Astrocyte (in vitro differentiated cells and primary cell): ENCODE measurements around the gene RC3H2. TPM values are rescaled to one million over a fixed set of nuclear protein-coding genes. Genes with fewer than 3 reads are reported as not detected.

ENCODE experiments used
- DNase-seq: peaks from one replicate; pipeline ENCODE4 v3.0.0-alpha.2; 2010; ENCODE audit warnings: low read depth
- FAIRE-seq: peaks from 2 replicates; lab custom pipeline; 2011; peaks lifted over from hg19 to GRCh38; lab: Jason Lieb, UNC
- H2AFZ ChIP-seq: 2 replicates; pipeline ENCODE4 v1.6.0; 2012; ENCODE audit warnings: low read depth, low read length, inconsistent platforms
- H3K27ac ChIP-seq: 2 replicates; pipeline ENCODE4 v1.5.1; 2011; ENCODE audit warnings: low read depth, low read length, inconsistent platforms
- H3K27me3 ChIP-seq: 2 replicates; pipeline ENCODE4 v1.6.0; 2011; ENCODE audit warnings: low read length, inconsistent platforms; ENCODE audit not compliant: insufficient read depth
- H3K36me3 ChIP-seq: 2 replicates; pipeline ENCODE4 v1.5.1; 2011; ENCODE audit warnings: low read length, inconsistent platforms; ENCODE audit not compliant: insufficient read depth
- H3K4me1 ChIP-seq: 2 replicates; pipeline ENCODE4 v1.5.1; 2011; ENCODE audit warnings: low read length, inconsistent platforms; ENCODE audit not compliant: insufficient read depth
- H3K4me2 ChIP-seq: 2 replicates; pipeline ENCODE4 v1.6.0; 2012; ENCODE audit warnings: low read length, inconsistent platforms
- H3K4me3 ChIP-seq: 2 replicates; pipeline ENCODE4 v1.5.1; 2011; ENCODE audit warnings: low read depth, mild to moderate bottlenecking, low read length, inconsistent platforms; ENCODE audit not compliant: insufficient read depth
- H3K79me2 ChIP-seq: 2 replicates; pipeline ENCODE4 v1.6.0; 2012; ENCODE audit warnings: mild to moderate bottlenecking, low read length, inconsistent platforms; ENCODE audit not compliant: insufficient read depth
- H3K9ac ChIP-seq: 2 replicates; pipeline ENCODE4 v1.6.0; 2012; ENCODE audit warnings: mild to moderate bottlenecking, low read length, inconsistent platforms
- H3K9me3 ChIP-seq: 2 replicates; pipeline ENCODE4 v1.5.1; 2012; ENCODE audit warnings: low read depth, mild to moderate bottlenecking, low read length, inconsistent platforms; ENCODE audit not compliant: insufficient read depth
- H4K20me1 ChIP-seq: 2 replicates; pipeline ENCODE4 v1.6.0; 2012; ENCODE audit warnings: low read length, inconsistent platforms; ENCODE audit not compliant: insufficient read depth
- H3K27ac Mint-ChIP-seq: one replicate; pipeline ENCODE4 v1.8.0; 2021; ENCODE audit warnings: mild to moderate bottlenecking, mixed read lengths; ENCODE audit not compliant: unreplicated experiment
- H3K27me3 Mint-ChIP-seq: one replicate; pipeline ENCODE4 v1.8.0; 2021; ENCODE audit warnings: low read depth, mixed read lengths; ENCODE audit not compliant: unreplicated experiment
- H3K36me3 Mint-ChIP-seq: one replicate; pipeline ENCODE4 v1.8.0; 2021; ENCODE audit warnings: low read depth, mixed read lengths; ENCODE audit not compliant: unreplicated experiment
- H3K4me1 Mint-ChIP-seq: one replicate; pipeline ENCODE4 v1.8.0; 2021; ENCODE audit warnings: low read depth, mixed read lengths; ENCODE audit not compliant: unreplicated experiment
- H3K4me3 Mint-ChIP-seq: one replicate; pipeline ENCODE4 v1.8.0; 2021; ENCODE audit warnings: mild to moderate bottlenecking, moderate library complexity, mixed read lengths; ENCODE audit not compliant: unreplicated experiment
- H3K9me3 Mint-ChIP-seq: one replicate; pipeline ENCODE4 v1.8.0; 2021; ENCODE audit warnings: mild to moderate bottlenecking, mixed read lengths; ENCODE audit not compliant: unreplicated experiment
- CTCF ChIP-seq: IDR thresholded peaks from 2 replicates; pipeline ENCODE4 v1.5.1; 2011; ENCODE audit warnings: low read depth, mild to moderate bottlenecking, inconsistent platforms, low read length, moderate library complexity; ENCODE audit not compliant: insufficient read depth
- EZH2 ChIP-seq: IDR thresholded peaks from 2 replicates; pipeline ENCODE4 v1.6.1; 2012; ENCODE audit warnings: mild to moderate bottlenecking, low read length, inconsistent platforms; ENCODE audit not compliant: insufficient read depth
- total RNA-seq: library from RNA; stranded (reverse); gene quantifications from 2 replicates; pipeline ENCODE4 v1.2.1, GENCODE V29; 2021

The RC3H2 gene
- total RNA-seq, 1 donor from 2014 or later, result 69.0 TPM

- peaks cover 2% of the 10 kb centered on the region for H3K4me1 Mint-ChIP-seq
- Histone ChIP-seq H3K9me3 (no peaks in the 10 kb centered on the region), H3K27ac (no peak overlapping the region), H4K20me1 (no peaks in the 10 kb centered on the region), H3K9ac (no peak overlapping the region), H3K79me2 (no peaks in the 10 kb centered on the region), H2AFZ (no peak overlapping the region), H3K27me3 (no peaks in the 10 kb centered on the region), H3K4me2 (no peak overlapping the region), H3K36me3 (no peaks in the 10 kb centered on the region), H3K4me3 (no peak overlapping the region), H3K4me1 (peaks cover 20% of the 10 kb centered on the region)
- no peaks in the 10 kb centered on the region for H3K9me3 Mint-ChIP-seq
- H3K4me3 Mint-ChIP-seq, result no peak overlapping the region
- no peak for DNase-seq
- H3K36me3 Mint-ChIP-seq, result peaks cover 5% of the 10 kb centered on the region
- TF ChIP-seq CTCF (no peak), EZH2 (no peak)
- no peak overlapping the region for H3K27ac Mint-ChIP-seq
- no peak for FAIRE-seq
- H3K27me3 Mint-ChIP-seq, result no peaks in the 10 kb centered on the region
These were observed 89.6 kb downstream of the RC3H2 start for GRCh38 chr9:122815544-122815943.

- H3K9me3 ChIP-seq, result no peaks in the 10 kb centered on the region
- H3K27me3 ChIP-seq, result no peaks in the 10 kb centered on the region
- Mint-ChIP-seq H3K27ac (no peak overlapping the region), H3K9me3 (no peaks in the 10 kb centered on the region), H3K4me1 (peaks cover under 1% of the 10 kb centered on the region), H3K27me3 (no peaks in the 10 kb centered on the region), H3K4me3 (no peak overlapping the region), H3K36me3 (peaks cover 5% of the 10 kb centered on the region)
- no peak for DNase-seq
- H3K4me3 ChIP-seq, result no peak overlapping the region
- H3K4me2 ChIP-seq, result no peak overlapping the region
- H3K27ac ChIP-seq, result no peak overlapping the region
- H3K9ac ChIP-seq, result no peak overlapping the region
- TF ChIP-seq CTCF (no peak), EZH2 (no peak)
- no peaks in the 10 kb centered on the region for H3K79me2 ChIP-seq
- no peaks in the 10 kb centered on the region for H3K36me3 ChIP-seq
- H3K4me1 ChIP-seq, result peaks cover 12% of the 10 kb centered on the region
- FAIRE-seq, result no peak
- no peak overlapping the region for H2AFZ ChIP-seq
- H4K20me1 ChIP-seq, result no peaks in the 10 kb centered on the region
These were observed 90.6 kb downstream of the RC3H2 start for GRCh38 chr9:122814545-122814944.

GRCh38 chr9:122812736-122813135 is 92.4 kb downstream of the RC3H2 start:
- Histone ChIP-seq H2AFZ (no peak overlapping the region), H3K9ac (no peak overlapping the region), H3K36me3 (no peaks in the 10 kb centered on the region), H3K4me3 (no peak overlapping the region), H3K4me2 (no peak overlapping the region), H3K4me1 (peaks cover 6% of the 10 kb centered on the region), H3K27ac (no peak overlapping the region), H3K9me3 (no peaks in the 10 kb centered on the region), H4K20me1 (no peaks in the 10 kb centered on the region), H3K79me2 (no peaks in the 10 kb centered on the region), H3K27me3 (no peaks in the 10 kb centered on the region)
- TF ChIP-seq CTCF (no peak), EZH2 (no peak)
- Mint-ChIP-seq H3K27me3 (peaks cover 1% of the 10 kb centered on the region), H3K36me3 (peaks cover 5% of the 10 kb centered on the region), H3K27ac (no peak overlapping the region), H3K4me1 (peaks cover 2% of the 10 kb centered on the region), H3K9me3 (no peaks in the 10 kb centered on the region), H3K4me3 (no peak overlapping the region)
- no peak for FAIRE-seq
- no peak for DNase-seq
